HG02571 (cell line): ENCODE data around the gene MST1R.
"Not testable (repeated sequence)": the region's sequence is repeated elsewhere in the genome, so short reads cannot be mapped to it uniquely, and the experiment has no call there.

Experiments used
- ATAC-seq: cut with Tn5 transposase; IDR thresholded peaks from one replicate; pipeline ENCODE4 v1.9.1; 2021; ENCODE audit warnings: mild to moderate bottlenecking, moderate library complexity; ENCODE audit not compliant: unreplicated experiment

MST1R gene

GRCh38 chr3:49903451-49904424, at the start of gene MST1R:
Gene MST1R, minus strand, starts transcription at chr3:49903873. Its CDS starts 264 bp downstream, at chr3:49903609.
- ATAC-seq = peak; percentile 65

- ATAC-seq = no peak
These were observed 49.3 kb upstream of the MST1R start for GRCh38 chr3:49952924-49953323.

- ATAC-seq = no peak
These were observed 39.0 kb upstream of the MST1R start for GRCh38 chr3:49942651-49943050.

GRCh38 chr3:49940667-49941249, 37.1 kb upstream of the MST1R start:
- no peak for ATAC-seq

GRCh38 chr3:49939858-49940666, 36.4 kb upstream of the MST1R start, which contains the start of gene RBM6:
Gene RBM6, plus strand, starts transcription at chr3:49940150. Its CDS starts 22,492 bp downstream, at chr3:49962642.
- peak; percentile 90 for ATAC-seq

- no peak for ATAC-seq
These were observed 33.4 kb upstream of the MST1R start for GRCh38 chr3:49937090-49937489.

- not testable (repeated sequence) for ATAC-seq
These were observed 28.6 kb upstream of the MST1R start for GRCh38 chr3:49932281-49932680.

GRCh38 chr3:49930922-49931321, 27.2 kb upstream of the MST1R start:
- ATAC-seq = no peak

- ATAC-seq = no peak
These were observed 26.6 kb upstream of the MST1R start for GRCh38 chr3:49930168-49930690.

GRCh38 chr3:49929291-49930167, 25.9 kb upstream of the MST1R start, which contains the start of gene MON1A:
Gene MON1A, minus strand, starts transcription at chr3:49929811. Its CDS starts 16,465 bp downstream, at chr3:49913346.
- ATAC-seq = peak; percentile 81

GRCh38 chr3:49928481-49929017, 24.9 kb upstream of the MST1R start:
- no peak for ATAC-seq

GRCh38 chr3:49927798-49928197, 24.1 kb upstream of the MST1R start:
- no peak for ATAC-seq

- no peak for ATAC-seq
These were observed 22.6 kb upstream of the MST1R start for GRCh38 chr3:49926117-49926728.

- ATAC-seq = no peak
These were observed 21.8 kb upstream of the MST1R start for GRCh38 chr3:49925485-49925884.

- no peak for ATAC-seq
These were observed 21.0 kb upstream of the MST1R start for GRCh38 chr3:49924683-49925082.

- ATAC-seq = not testable (repeated sequence)
These were observed 14.3 kb upstream of the MST1R start for GRCh38 chr3:49917806-49918590.

GRCh38 chr3:49916686-49917085, 13.0 kb upstream of the MST1R start:
- ATAC-seq = no peak

- ATAC-seq = no peak
These were observed 11.2 kb upstream of the MST1R start for GRCh38 chr3:49914906-49915305.
